ENCODE measurements around the gene AHR.

The AHR gene

GRCh38 chr7:17305387-17306171, 7.1 kb downstream of the AHR start:
- DNase-seq = no peak

- DNase-seq = no peak
Measured at GRCh38 chr7:17307000-17307399, 8.5 kb downstream of the AHR start.

- DNase-seq = no peak
Measured at GRCh38 chr7:17307558-17307957, 9.1 kb downstream of the AHR start.

- no peak for DNase-seq
Measured at GRCh38 chr7:17307969-17308648, 9.7 kb downstream of the AHR start.

- DNase-seq = no peak
Measured at GRCh38 chr7:17311194-17311593, 12.7 kb downstream of the AHR start.

GRCh38 chr7:17311952-17312351, 13.5 kb downstream of the AHR start:
- DNase-seq = no peak

GRCh38 chr7:17312641-17313040, 14.2 kb downstream of the AHR start:
- DNase-seq = no peak

- DNase-seq = no peak
Measured at GRCh38 chr7:17313194-17313593, 14.7 kb downstream of the AHR start.

- DNase-seq = no peak
Measured at GRCh38 chr7:17315974-17316373, 17.5 kb downstream of the AHR start.

- no peak for DNase-seq
Measured at GRCh38 chr7:17318146-17318545, 19.7 kb downstream of the AHR start.

GRCh38 chr7:17319164-17320101, 21.0 kb downstream of the AHR start:
- no peak for DNase-seq

- DNase-seq = no peak
Measured at GRCh38 chr7:17320102-17320497, 21.6 kb downstream of the AHR start.

- no peak for DNase-seq
Measured at GRCh38 chr7:17320657-17321056, 22.2 kb downstream of the AHR start.

- DNase-seq = no peak
Measured at GRCh38 chr7:17325364-17325763, 26.9 kb downstream of the AHR start.

- no peak for DNase-seq
Measured at GRCh38 chr7:17326378-17326777, 27.9 kb downstream of the AHR start.

GRCh38 chr7:17328641-17329040, 30.2 kb downstream of the AHR start:
- DNase-seq = no peak

GRCh38 chr7:17329440-17329839, 31.0 kb downstream of the AHR start:
- no peak for DNase-seq

- no peak for DNase-seq
Measured at GRCh38 chr7:17331891-17332501, 33.5 kb downstream of the AHR start.

- no peak for DNase-seq
Measured at GRCh38 chr7:17333221-17333620, 34.8 kb downstream of the AHR start.

- no peak for DNase-seq
Measured at GRCh38 chr7:17336168-17336567, 37.7 kb downstream of the AHR start.

- no peak for DNase-seq
Measured at GRCh38 chr7:17339139-17339538, 40.7 kb downstream of the AHR start.

- DNase-seq = no peak
Measured at GRCh38 chr7:17339952-17340351, 41.5 kb downstream of the AHR start.

- DNase-seq = no peak
Measured at GRCh38 chr7:17340655-17341054, 42.2 kb downstream of the AHR start.

Measured in stimulated activated CD4-positive, alpha-beta T cell treated with anti-CD3 and anti-CD28 coated beads, Interleukin-4, amount 100 ng/mL, for 1 hour (primary cell).